MCF 10A (cell line): Measurements from ENCODE around the gene PAGR1. TPM values are rescaled to one million over a fixed set of nuclear protein-coding genes. Genes with fewer than 3 reads are reported as not detected.
A peak's percentile ranks its signal among the peaks of the same experiment; 100 is the strongest.

Experiments used
- BruUV-seq: library from RNA; stranded (reverse); fragments of 400-500 nt; replicated peaks from 2 replicates; lab custom pipeline; 2021; lab: Mats Ljungman, UMichigan
- CTCF ChIA-PET: fragments of 300-600 bp; sonication (Branson Sonifier 250); formaldehyde crosslinking; extraction: SDS; loops from one replicate; lab custom pipeline; 2021; ENCODE audit warnings: antibody characterized with exemption, inconsistent platforms; lab: Yijun Ruan, JAX
- POLR2A ChIA-PET: fragments of 300-600, 350-650 bp; sonication (Branson Sonifier 250); formaldehyde crosslinking; extraction: SDS; loops from one replicate; lab custom pipeline; 2020; ENCODE audit warnings: antibody characterized with exemption, inconsistent platforms; lab: Yijun Ruan, JAX
- DNase-seq: peaks from one replicate; pipeline ENCODE4 v3.0.0-alpha.2; 2018; ENCODE audit not compliant: unreplicated experiment
- H3K27ac Mint-ChIP-seq: one replicate; pipeline ENCODE4 v1.8.0; 2022; ENCODE audit warnings: mild to moderate bottlenecking, low read depth, mixed read lengths; ENCODE audit not compliant: unreplicated experiment
- H3K27me3 Mint-ChIP-seq: one replicate; pipeline ENCODE4 v1.8.0; 2022; ENCODE audit warnings: mixed read lengths; ENCODE audit not compliant: insufficient read depth, unreplicated experiment
- H3K36me3 Mint-ChIP-seq: one replicate; pipeline ENCODE4 v1.8.0; 2022; ENCODE audit warnings: mild to moderate bottlenecking, moderate library complexity, mixed read lengths; ENCODE audit not compliant: insufficient read depth, unreplicated experiment
- H3K4me1 Mint-ChIP-seq: one replicate; pipeline ENCODE4 v1.8.0; 2022; ENCODE audit warnings: mixed read lengths; ENCODE audit not compliant: insufficient read depth, unreplicated experiment
- H3K4me3 Mint-ChIP-seq: one replicate; pipeline ENCODE4 v1.8.0; 2022; ENCODE audit warnings: mild to moderate bottlenecking, moderate library complexity, mixed read lengths; ENCODE audit not compliant: unreplicated experiment
- H3K9me3 Mint-ChIP-seq: one replicate; pipeline ENCODE4 v1.8.0; 2022; ENCODE audit warnings: mixed read lengths; ENCODE audit not compliant: unreplicated experiment
- CTCF ChIP-seq: fragments of 200-600 bp; IDR thresholded peaks from one replicate; pipeline ENCODE4 v1.8.0; 2022; ENCODE audit warnings: antibody characterized with exemption, mild to moderate bottlenecking; ENCODE audit not compliant: unreplicated experiment
- intact Hi-C: fragments of 100-400 bp; cut with micrococcal nuclease; formaldehyde crosslinking; loops from 2 replicates; pipeline ENCODE4 v1.14.1; 2022
- total RNA-seq: library from RNA; stranded (reverse); gene quantifications from 2 replicates; pipeline ENCODE4 v1.2.3, GENCODE V29; 2022

The PAGR1 gene
- total RNA-seq, 1 experiment from 2014 or later: 25.0 TPM

- Mint-ChIP-seq H3K4me3 (peak overlapping the region; percentile 89), H3K27ac (peak overlapping the region; percentile 94), H3K9me3 (no peaks in the 10 kb centered on the region), H3K4me1 (peaks cover 31% of the 10 kb centered on the region), H3K36me3 (peaks cover 30% of the 10 kb centered on the region), H3K27me3 (no peaks in the 10 kb centered on the region)
- no TSS peak for BruUV-seq
- intact Hi-C loops: loop anchor here (1.0 to 2.0 kb wide), 2 partner anchors 27 to 116 kb away; partner anchors contain the start of gene KIF22
- TF ChIP-seq CTCF: no peak
- POLR2A ChIA-PET: interaction anchor here (0.7 to 7.9 kb wide), 12 partner anchors 7 to 601 kb away, joined by 3 to 120 read pairs (median 6); partner anchors contain the start of genes ALDOA, HIRIP3, KIF22 and MAZ
- DNase-seq: peak; percentile 64
- CTCF ChIA-PET: interaction anchor here (0.6 to 5.9 kb wide), 16 partner anchors 9 to 989 kb away, joined by 3 to 50 read pairs (median 4); partner anchors contain the start of gene MAZ
Observed at GRCh38 chr16:29816694-29817441, 916 bp downstream of the PAGR1 start.

GRCh38 chr16:29818082-29818481 lies 2.1 kb downstream of the PAGR1 start:
- intact Hi-C loops: no loop called here
- Mint-ChIP-seq H3K9me3 (no peaks in the 10 kb centered on the region), H3K27ac (no peak overlapping the region), H3K36me3 (peaks cover 36% of the 10 kb centered on the region), H3K4me3 (peak overlapping the region; percentile 73), H3K4me1 (peaks cover 30% of the 10 kb centered on the region), H3K27me3 (no peaks in the 10 kb centered on the region)
- no peak for DNase-seq
- POLR2A ChIA-PET: interaction anchor here (0.6 to 7.9 kb wide), 10 partner anchors 10 to 549 kb away, joined by 3 to 120 read pairs (median 6); partner anchors contain the start of genes ALDOA, CDIPT, KIF22 and MAZ
- CTCF ChIA-PET: interaction anchor here (0.5 to 6.2 kb wide), 10 partner anchors 10 to 510 kb away, joined by 3 to 52 read pairs (median 5); partner anchors contain the start of genes HIRIP3, INO80E, KIF22 and MAZ
- no TSS peak for BruUV-seq
- no peak for TF ChIP-seq CTCF

- peaks cover 40% of the 10 kb centered on the region for H3K36me3 Mint-ChIP-seq
- peak; percentile 66 for DNase-seq
- BruUV-seq: no TSS peak
- POLR2A ChIA-PET: interaction anchor here (0.6 to 7.9 kb wide), 16 partner anchors 8 to 247 kb away, joined by 3 to 120 read pairs (median 12); partner anchors contain the start of genes ALDOA, CDIPT, HIRIP3 and INO80E
- CTCF ChIA-PET: interaction anchor here (0.6 to 6.2 kb wide), 20 partner anchors 10 to 1292 kb away, joined by 3 to 52 read pairs (median 3); partner anchors contain the start of genes HIRIP3, INO80E, KCTD13 and MAZ
- H3K4me3 Mint-ChIP-seq: peak overlapping the region; percentile 62
- TF ChIP-seq CTCF: peak; percentile 45
- peaks cover 30% of the 10 kb centered on the region for H3K4me1 Mint-ChIP-seq
- H3K27me3 Mint-ChIP-seq: no peaks in the 10 kb centered on the region
- intact Hi-C loops: loop anchor here (1.0 kb wide), 1 partner anchor 29 kb away; no protein-coding TSS in a partner anchor
- peak overlapping the region; percentile 1 for H3K27ac Mint-ChIP-seq
- no peaks in the 10 kb centered on the region for H3K9me3 Mint-ChIP-seq
Observed at GRCh38 chr16:29819506-29819905, 3.6 kb downstream of the PAGR1 start.
